Osteoblast (primary cell): Measurements from ENCODE around the gene CD2BP2. TPM values are rescaled to one million over a fixed set of nuclear protein-coding genes. Genes with fewer than 3 reads are reported as not detected.

Experiments used
- DNase-seq: peaks from one replicate; pipeline ENCODE4 v3.0.0; 2011; ENCODE audit warnings: low spot score, mixed read lengths; ENCODE audit not compliant: insufficient read length; ENCODE audit errors: missing footprints
- H2AFZ ChIP-seq: 2 replicates; pipeline ENCODE4 v1.6.0; 2011; ENCODE audit warnings: mild to moderate bottlenecking, low read length
- H3K27ac ChIP-seq: 2 replicates; pipeline ENCODE4 v1.5.1; 2011; ENCODE audit warnings: mild to moderate bottlenecking, low read depth, low read length, moderate library complexity
- H3K27me3 ChIP-seq: 2 replicates; pipeline ENCODE4 v1.6.0; 2012; ENCODE audit warnings: mild to moderate bottlenecking, control low read depth, inconsistent platforms, low read length, moderate library complexity; ENCODE audit not compliant: insufficient read depth
- H3K36me3 ChIP-seq: 2 replicates; pipeline ENCODE4 v1.5.1; 2011; ENCODE audit warnings: mild to moderate bottlenecking, low read length, control low read depth, moderate library complexity; ENCODE audit not compliant: insufficient read depth
- H3K4me1 ChIP-seq: 2 replicates; pipeline ENCODE4 v1.5.1; 2011; ENCODE audit warnings: mild to moderate bottlenecking, low read length, control low read depth, moderate library complexity; ENCODE audit not compliant: insufficient read depth
- H3K4me2 ChIP-seq: 2 replicates; pipeline ENCODE4 v1.6.0; 2011; ENCODE audit warnings: mild to moderate bottlenecking, low read length; ENCODE audit not compliant: insufficient read depth
- H3K4me3 ChIP-seq: fragments of 200-600 bp; sonication (generic); 3 replicates; pipeline ENCODE4 v1.5.1; 2012; ENCODE audit warnings: mild to moderate bottlenecking, low read length, inconsistent platforms; ENCODE audit not compliant: insufficient read depth
- H3K79me2 ChIP-seq: 2 replicates; pipeline ENCODE4 v1.6.0; 2012; ENCODE audit warnings: mild to moderate bottlenecking, low read length, control low read depth, inconsistent platforms; ENCODE audit not compliant: insufficient read depth
- H3K9me3 ChIP-seq: 2 replicates; pipeline ENCODE4 v1.5.1; 2011; ENCODE audit warnings: low read depth, low read length, control low read depth
- H4K20me1 ChIP-seq: 2 replicates; pipeline ENCODE4 v1.6.0; 2012; ENCODE audit warnings: mild to moderate bottlenecking, low read length, control low read depth; ENCODE audit not compliant: insufficient read depth
- CTCF ChIP-seq: IDR thresholded peaks from 2 replicates; pipeline ENCODE4 v1.5.1; 2011; ENCODE audit warnings: mild to moderate bottlenecking, low read depth, low read length, moderate library complexity; ENCODE audit errors: extremely low read depth
- total RNA-seq: library from RNA; depleted of rRNA; stranded (reverse); fragments of >200 nt; gene quantifications from 2 replicates; pipeline ENCODE4 v1.2.3, GENCODE V29; 2012

The CD2BP2 gene
- total RNA-seq, 1 donor: 32.9 TPM

- Histone ChIP-seq H3K4me1 (peaks cover 14% of the 10 kb centered on the region), H3K4me2 (peak overlapping the region; percentile 95), H3K79me2 (peaks cover 4% of the 10 kb centered on the region), H3K27ac (peak overlapping the region; percentile 91), H3K4me3 (peak overlapping the region; percentile 88), H4K20me1 (peaks cover 8% of the 10 kb centered on the region), H3K27me3 (no peaks in the 10 kb centered on the region), H2AFZ (peak overlapping the region; percentile 90), H3K36me3 (no peaks in the 10 kb centered on the region), H3K9me3 (no peaks in the 10 kb centered on the region)
- no peak for TF ChIP-seq CTCF
- peak; percentile 96 for DNase-seq
These were observed 22.7 kb upstream of the CD2BP2 start for GRCh38 chr16:30377812-30378235.

GRCh38 chr16:30377050-30377811 lies 22.1 kb upstream of the CD2BP2 start:
- H3K9me3 ChIP-seq: no peaks in the 10 kb centered on the region
- H3K79me2 ChIP-seq: peaks cover 4% of the 10 kb centered on the region
- peaks cover 14% of the 10 kb centered on the region for H3K4me1 ChIP-seq
- peak overlapping the region; percentile 88 for H3K4me3 ChIP-seq
- peaks cover 8% of the 10 kb centered on the region for H4K20me1 ChIP-seq
- no peaks in the 10 kb centered on the region for H3K27me3 ChIP-seq
- peak overlapping the region; percentile 91 for H3K27ac ChIP-seq
- no peak for DNase-seq
- H3K4me2 ChIP-seq: peak overlapping the region; percentile 95
- H2AFZ ChIP-seq: peak overlapping the region; percentile 90
- TF ChIP-seq CTCF: no peak
- no peaks in the 10 kb centered on the region for H3K36me3 ChIP-seq

- Histone ChIP-seq H3K27ac (no peak overlapping the region), H3K4me2 (no peak overlapping the region), H3K79me2 (peaks cover 4% of the 10 kb centered on the region), H3K4me3 (no peak overlapping the region), H3K9me3 (no peaks in the 10 kb centered on the region), H2AFZ (no peak overlapping the region), H3K36me3 (no peaks in the 10 kb centered on the region), H3K27me3 (no peaks in the 10 kb centered on the region), H3K4me1 (peaks cover 14% of the 10 kb centered on the region), H4K20me1 (peaks cover 5% of the 10 kb centered on the region)
- DNase-seq: no peak
- TF ChIP-seq CTCF: no peak
These were observed 21.4 kb upstream of the CD2BP2 start for GRCh38 chr16:30376461-30376902.

GRCh38 chr16:30375864-30376263 lies 20.8 kb upstream of the CD2BP2 start:
- Histone ChIP-seq H3K4me2 (no peak overlapping the region), H3K36me3 (no peaks in the 10 kb centered on the region), H3K4me3 (no peak overlapping the region), H3K79me2 (peaks cover 4% of the 10 kb centered on the region), H2AFZ (no peak overlapping the region), H3K27me3 (no peaks in the 10 kb centered on the region), H3K4me1 (peaks cover 19% of the 10 kb centered on the region), H3K27ac (no peak overlapping the region), H3K9me3 (no peaks in the 10 kb centered on the region), H4K20me1 (peaks cover 5% of the 10 kb centered on the region)
- no peak for TF ChIP-seq CTCF
- peak; percentile 72 for DNase-seq
